HG02840 (cell line): ENCODE results near the gene SMIM22.
A peak's percentile ranks its signal among the peaks of the same experiment; 100 is the strongest.

ENCODE experiments used
- ATAC-seq: cut with Tn5 transposase; IDR thresholded peaks from one replicate; pipeline ENCODE4 v1.9.1; 2021; ENCODE audit warnings: mild to moderate bottlenecking, moderate library complexity, moderate number of reproducible peaks; ENCODE audit not compliant: unreplicated experiment, low FRiP score

Gene SMIM22

GRCh38 chr16:4792951-4793513, 2.1 kb upstream of the SMIM22 start:
- ATAC-seq, result no peak

- ATAC-seq, result no peak
These were observed 831 bp downstream of the SMIM22 start for GRCh38 chr16:4795828-4796572.

GRCh38 chr16:4796982-4797804, 2.0 kb downstream of the SMIM22 start:
- ATAC-seq, result no peak

- no peak for ATAC-seq
These were observed 2.7 kb downstream of the SMIM22 start for GRCh38 chr16:4797805-4798252.

GRCh38 chr16:4798456-4798855, 3.3 kb downstream of the SMIM22 start:
- ATAC-seq, result no peak

- ATAC-seq, result no peak
These were observed 4.1 kb downstream of the SMIM22 start for GRCh38 chr16:4799171-4799855.

- ATAC-seq, result no peak
These were observed 5.3 kb downstream of the SMIM22 start for GRCh38 chr16:4800290-4801041.

- ATAC-seq, result no peak
These were observed 6.1 kb downstream of the SMIM22 start for GRCh38 chr16:4801051-4801961.

- peak; percentile 45 for ATAC-seq
These were observed 6.9 kb downstream of the SMIM22 start, which contains the start of gene ROGDI for GRCh38 chr16:4801962-4802658. Gene ROGDI (minus strand): TSS chr16:4802633. CDS start chr16:4802571, 62 bp downstream.

- ATAC-seq, result peak; percentile 96
These were observed 7.6 kb downstream of the SMIM22 start for GRCh38 chr16:4802659-4803287.

GRCh38 chr16:4803401-4803844, 8.3 kb downstream of the SMIM22 start:
- no peak for ATAC-seq

GRCh38 chr16:4803898-4804762, 9.0 kb downstream of the SMIM22 start:
- no peak for ATAC-seq

- no peak for ATAC-seq
These were observed 10.1 kb downstream of the SMIM22 start for GRCh38 chr16:4805231-4805630.

GRCh38 chr16:4806280-4806679, 11.1 kb downstream of the SMIM22 start:
- ATAC-seq, result no peak

- ATAC-seq, result no peak
These were observed 16.1 kb downstream of the SMIM22 start for GRCh38 chr16:4811242-4811641.

GRCh38 chr16:4811773-4812172, 16.6 kb downstream of the SMIM22 start:
- ATAC-seq, result no peak
